ENCODE data around the gene RET.

The RET gene

GRCh38 chr10:43057831-43058340 is 19.0 kb upstream of the RET start:
- no peaks in the 10 kb centered on the region for H3K4me1 ChIP-seq (ENCODE audit: control insufficient read depth, low read length)
- H3F3A ChIP-seq (ENCODE audit: control insufficient read depth, insufficient read depth), result no peaks in the 10 kb centered on the region
- no peaks in the 10 kb centered on the region for H3K79me2 ChIP-seq (ENCODE audit: control insufficient read depth, low read length)
- TF ChIP-seq EZH2phosphoT487 (IDR thresholded peaks at IDR 0.05; ENCODE audit: borderline replicate concordance, low read length), result no peak
- no peak for TF ChIP-seq CTCF (IDR thresholded peaks at IDR 0.05; ENCODE audit: low read depth, low read length, poor library complexity, severe bottlenecking)
- no peak overlapping the region for H3K4me3 ChIP-seq (ENCODE audit: low read length)
- no peak overlapping the region for H3K4me2 ChIP-seq (ENCODE audit: low read length)
- no peaks in the 10 kb centered on the region for H3K9me3 ChIP-seq (ENCODE audit: control insufficient read depth, insufficient read depth, low read length)
- H3K27ac ChIP-seq (ENCODE audit: low read depth, low read length), result no peak overlapping the region
- no peaks in the 10 kb centered on the region for H3K36me3 ChIP-seq (ENCODE audit: control insufficient read depth, low read length)
- no peaks in the 10 kb centered on the region for H4K20me1 ChIP-seq (ENCODE audit: control insufficient read depth, insufficient read depth, low read depth, low read length)
- no peaks in the 10 kb centered on the region for H3K9me2 ChIP-seq (replicated peaks; ENCODE audit: control insufficient read depth, low read length)
- H3K27me3 ChIP-seq (ENCODE audit: control insufficient read depth, low read length), result no peaks in the 10 kb centered on the region; the same call in 1 of the 2 replicates

- TF ChIP-seq CTCF (IDR thresholded peaks at IDR 0.05; ENCODE audit: low read depth, low read length, poor library complexity, severe bottlenecking), result no peak
- TF ChIP-seq EZH2phosphoT487 (IDR thresholded peaks at IDR 0.05; ENCODE audit: borderline replicate concordance, low read length), result no peak
- Histone ChIP-seq H3K9me3 (ENCODE audit: control insufficient read depth, insufficient read depth, low read length) (no peaks in the 10 kb centered on the region), H3K9me2 (replicated peaks; ENCODE audit: control insufficient read depth, low read length) (no peaks in the 10 kb centered on the region), H3K4me3 (ENCODE audit: low read length) (no peak overlapping the region), H3K4me2 (ENCODE audit: low read length) (no peak overlapping the region), H3F3A (ENCODE audit: control insufficient read depth, insufficient read depth) (no peaks in the 10 kb centered on the region), H4K20me1 (ENCODE audit: control insufficient read depth, insufficient read depth, low read depth, low read length) (no peaks in the 10 kb centered on the region), H3K79me2 (ENCODE audit: control insufficient read depth, low read length) (no peaks in the 10 kb centered on the region), H3K36me3 (ENCODE audit: control insufficient read depth, low read length) (no peaks in the 10 kb centered on the region), H3K27me3 (ENCODE audit: control insufficient read depth, low read length) (no peaks in the 10 kb centered on the region), H3K4me1 (ENCODE audit: control insufficient read depth, low read length) (no peaks in the 10 kb centered on the region), H3K27ac (ENCODE audit: low read depth, low read length) (no peak overlapping the region)
These were observed 18.0 kb upstream of the RET start for GRCh38 chr10:43058716-43059335.

GRCh38 chr10:43059336-43059720 is 17.5 kb upstream of the RET start:
- H3K27ac ChIP-seq (ENCODE audit: low read depth, low read length), result no peak overlapping the region
- H3K4me2 ChIP-seq (ENCODE audit: low read length), result no peak overlapping the region

More at GRCh38 chr10:43059336-43059720, 17.5 kb upstream of the RET start:
- H4K20me1 ChIP-seq (ENCODE audit: control insufficient read depth, insufficient read depth, low read depth, low read length), result no peaks in the 10 kb centered on the region
- no peaks in the 10 kb centered on the region for H3K36me3 ChIP-seq (ENCODE audit: control insufficient read depth, low read length)
- H3F3A ChIP-seq (ENCODE audit: control insufficient read depth, insufficient read depth), result no peaks in the 10 kb centered on the region
- no peaks in the 10 kb centered on the region for H3K4me1 ChIP-seq (ENCODE audit: control insufficient read depth, low read length)
- H3K79me2 ChIP-seq (ENCODE audit: control insufficient read depth, low read length), result no peaks in the 10 kb centered on the region
- no peaks in the 10 kb centered on the region for H3K9me3 ChIP-seq (ENCODE audit: control insufficient read depth, insufficient read depth, low read length)
- H3K9me2 ChIP-seq (replicated peaks; ENCODE audit: control insufficient read depth, low read length), result no peaks in the 10 kb centered on the region
- no peak for TF ChIP-seq CTCF (IDR thresholded peaks at IDR 0.05; ENCODE audit: low read depth, low read length, poor library complexity, severe bottlenecking)
- no peak overlapping the region for H3K4me3 ChIP-seq (ENCODE audit: low read length)
- H3K27me3 ChIP-seq (ENCODE audit: control insufficient read depth, low read length), result no peaks in the 10 kb centered on the region

Data from DOHH2 (cell line).